ENCODE data around the gene C4orf36.

Gene C4orf36

DNA sequence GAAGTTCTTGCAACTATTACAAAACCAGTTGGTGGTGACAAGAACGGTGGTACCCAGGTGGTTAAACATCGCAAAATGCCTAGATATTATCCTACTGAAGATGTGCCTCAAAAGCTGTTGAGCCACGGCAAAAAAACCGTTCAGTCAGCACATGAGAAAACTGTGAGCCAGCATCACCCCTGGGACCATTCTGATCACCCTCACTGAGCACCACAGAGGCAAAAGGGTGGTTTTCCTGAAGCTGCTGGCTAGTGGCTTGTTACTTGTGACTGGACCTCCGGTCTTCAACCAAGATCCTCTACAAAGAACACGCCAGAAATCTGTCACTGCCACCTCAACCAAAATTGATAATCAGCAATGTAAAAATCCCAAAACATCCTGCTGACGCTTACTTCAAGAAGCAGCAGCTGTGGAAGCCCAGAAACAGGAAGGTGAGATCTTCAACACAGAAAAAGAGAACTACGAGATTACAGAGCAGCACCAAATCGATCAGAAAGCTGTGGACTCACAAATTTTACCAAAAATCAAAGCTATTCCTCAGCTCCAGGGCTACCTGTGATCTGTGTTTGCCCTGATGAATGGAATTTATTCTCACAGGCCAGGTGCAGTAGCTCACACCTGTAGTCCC, 21.7 kb downstream of the C4orf36 start:
- in situ Hi-C loops (cut with MboI; ENCODE audit: low sequenced_read_pairs): no loop called here

- in situ Hi-C loops (cut with MboI; ENCODE audit: low sequenced_read_pairs): no loop called here
Observed at GRCh38 chr4:86857341-86858052, 34.7 kb downstream of the C4orf36 start.

DNA sequence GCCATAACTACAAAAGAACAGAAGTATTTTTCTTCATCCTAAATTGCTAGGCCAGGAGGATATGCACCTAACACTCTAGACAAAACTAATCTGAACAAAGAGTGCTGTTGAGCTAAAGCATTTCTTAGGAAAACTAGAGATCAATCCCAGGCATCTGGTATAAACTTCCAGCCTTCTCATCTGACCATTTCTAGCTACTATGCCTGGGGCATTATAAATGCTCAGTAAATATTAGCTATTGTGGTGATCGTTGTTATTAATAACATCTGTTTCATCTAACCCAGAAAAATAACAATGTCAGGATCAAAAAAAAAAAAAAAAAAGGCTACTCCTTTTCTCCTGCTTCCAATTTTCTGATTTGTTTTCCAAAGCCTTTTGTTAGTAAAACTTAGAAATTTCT, 35.3 kb downstream of the C4orf36 start:
- in situ Hi-C loops (cut with MboI; ENCODE audit: low sequenced_read_pairs): no loop called here

DNA sequence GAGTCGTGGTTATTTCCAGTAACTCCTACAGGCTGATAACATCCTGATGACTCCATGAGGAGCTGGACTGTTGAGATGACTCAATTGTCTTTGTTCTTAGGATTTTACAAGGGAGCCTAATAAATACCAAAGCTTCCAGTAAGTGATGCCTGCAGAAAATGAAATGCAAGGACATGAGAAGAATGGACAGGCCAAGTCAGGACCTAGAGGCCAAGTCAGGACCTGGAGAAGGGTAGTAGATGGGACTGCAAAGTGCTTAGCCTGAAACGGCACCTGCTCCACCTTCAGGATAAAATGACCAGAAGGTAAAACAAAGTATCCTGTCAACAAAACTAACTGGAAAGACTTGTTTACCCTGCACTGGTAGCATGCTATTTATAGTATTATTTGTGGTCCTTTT, 36.6 kb downstream of the C4orf36 start:
- in situ Hi-C loops (cut with MboI; ENCODE audit: low sequenced_read_pairs): no loop called here

GRCh38 chr4:86853209-86853608, 39.0 kb downstream of the C4orf36 start:
- in situ Hi-C loops (cut with MboI; ENCODE audit: low sequenced_read_pairs): no loop called here

DNA sequence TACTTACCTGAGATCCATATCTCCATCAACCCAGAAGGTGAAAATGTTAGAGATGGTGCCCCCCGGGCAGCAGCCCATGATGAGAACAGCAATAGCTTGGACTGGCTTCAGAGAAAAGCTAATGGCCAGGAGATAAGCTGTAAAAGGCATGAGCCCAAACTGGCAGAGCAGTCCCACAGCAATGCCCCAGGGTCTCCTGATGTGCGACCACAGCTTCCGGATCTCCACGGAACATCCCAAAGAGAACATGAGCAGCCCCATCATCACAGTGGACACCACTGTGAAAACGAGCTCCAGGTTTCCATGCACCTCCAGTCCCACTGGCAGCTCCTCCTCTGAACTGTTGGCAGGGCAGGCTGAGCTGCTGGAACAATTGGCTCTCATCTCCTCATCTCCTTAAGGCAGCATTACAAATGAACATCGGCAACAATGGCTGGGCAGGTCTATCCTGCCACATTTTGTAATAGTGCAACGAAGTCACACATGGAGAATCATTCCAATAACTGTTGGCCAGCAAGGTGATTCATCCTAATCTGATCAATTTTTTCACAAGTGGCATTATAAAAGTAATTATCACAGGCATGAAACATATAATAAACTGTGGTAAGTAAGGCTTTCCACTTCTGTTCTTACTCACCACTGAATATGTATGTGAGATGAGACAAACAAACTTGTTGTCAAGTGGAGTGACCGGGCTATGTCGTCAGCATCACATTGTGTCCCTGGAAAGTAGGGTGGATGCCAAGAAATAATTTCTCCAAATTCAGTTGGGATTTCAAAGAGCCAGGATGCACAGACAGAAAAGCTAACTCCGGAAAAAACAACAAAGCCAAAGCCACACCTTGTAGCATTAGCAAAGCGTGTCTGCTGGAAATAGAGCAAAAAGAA, 43.2 kb downstream of the C4orf36 start, which contains the start of gene SLC10A6:
SLC10A6 (minus strand) TSS at position 653 of the 888 bp plus-strand sequence; CDS start at position 384, 269 bp downstream.
- in situ Hi-C loops (cut with MboI; ENCODE audit: low sequenced_read_pairs): no loop called here

GRCh38 chr4:86848136-86848535, 44.1 kb downstream of the C4orf36 start:
- in situ Hi-C loops (cut with MboI; ENCODE audit: low sequenced_read_pairs): no loop called here

DNA sequence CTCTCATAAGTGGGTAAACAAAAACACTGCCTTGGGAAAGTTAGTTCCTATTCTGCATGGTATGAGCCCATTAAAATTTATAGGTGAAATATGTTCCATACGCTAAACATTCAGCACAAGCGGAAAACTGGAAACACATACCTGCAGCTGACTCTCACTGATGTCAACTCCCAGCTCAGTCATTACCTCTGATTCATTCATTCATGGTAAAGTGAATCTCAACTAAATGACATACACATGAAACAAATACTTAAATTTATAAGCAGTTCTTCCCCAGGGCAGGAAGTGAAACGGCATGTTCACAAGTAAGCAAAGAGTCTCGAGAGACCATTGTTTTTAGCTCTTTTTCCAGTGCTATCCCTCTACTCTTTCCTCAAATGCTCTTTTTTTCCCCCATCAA, 44.7 kb downstream of the C4orf36 start:
- in situ Hi-C loops (cut with MboI; ENCODE audit: low sequenced_read_pairs): no loop called here

GRCh38 chr4:86846921-86847320, 45.3 kb downstream of the C4orf36 start:
- in situ Hi-C loops (cut with MboI; ENCODE audit: low sequenced_read_pairs): no loop called here

- in situ Hi-C loops (cut with MboI; ENCODE audit: low sequenced_read_pairs): no loop called here
Observed at GRCh38 chr4:86845593-86845992, 46.6 kb downstream of the C4orf36 start.

DNA sequence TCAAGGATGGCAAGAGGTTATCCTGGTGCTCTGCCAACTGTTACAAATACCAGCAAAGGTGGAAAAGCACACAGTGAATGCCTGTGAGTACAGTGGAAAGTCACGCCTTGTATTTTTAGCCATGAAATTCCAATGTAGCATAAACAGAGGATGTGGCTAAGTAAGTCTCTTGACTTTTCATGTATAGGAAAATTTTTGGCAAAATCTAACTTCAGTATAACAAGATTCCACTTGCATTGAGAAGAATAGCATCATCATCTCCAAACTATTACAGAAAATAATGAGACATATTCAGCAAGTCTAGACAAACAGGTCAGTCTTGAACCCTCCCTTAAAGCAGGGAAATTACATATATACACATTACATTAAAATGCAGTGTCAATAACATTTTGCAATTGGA, 50.9 kb downstream of the C4orf36 start:
- in situ Hi-C loops (cut with MboI; ENCODE audit: low sequenced_read_pairs): no loop called here

- in situ Hi-C loops (cut with MboI; ENCODE audit: low sequenced_read_pairs): no loop called here
Observed at GRCh38 chr4:86840858-86841257, 51.4 kb downstream of the C4orf36 start.

DNA sequence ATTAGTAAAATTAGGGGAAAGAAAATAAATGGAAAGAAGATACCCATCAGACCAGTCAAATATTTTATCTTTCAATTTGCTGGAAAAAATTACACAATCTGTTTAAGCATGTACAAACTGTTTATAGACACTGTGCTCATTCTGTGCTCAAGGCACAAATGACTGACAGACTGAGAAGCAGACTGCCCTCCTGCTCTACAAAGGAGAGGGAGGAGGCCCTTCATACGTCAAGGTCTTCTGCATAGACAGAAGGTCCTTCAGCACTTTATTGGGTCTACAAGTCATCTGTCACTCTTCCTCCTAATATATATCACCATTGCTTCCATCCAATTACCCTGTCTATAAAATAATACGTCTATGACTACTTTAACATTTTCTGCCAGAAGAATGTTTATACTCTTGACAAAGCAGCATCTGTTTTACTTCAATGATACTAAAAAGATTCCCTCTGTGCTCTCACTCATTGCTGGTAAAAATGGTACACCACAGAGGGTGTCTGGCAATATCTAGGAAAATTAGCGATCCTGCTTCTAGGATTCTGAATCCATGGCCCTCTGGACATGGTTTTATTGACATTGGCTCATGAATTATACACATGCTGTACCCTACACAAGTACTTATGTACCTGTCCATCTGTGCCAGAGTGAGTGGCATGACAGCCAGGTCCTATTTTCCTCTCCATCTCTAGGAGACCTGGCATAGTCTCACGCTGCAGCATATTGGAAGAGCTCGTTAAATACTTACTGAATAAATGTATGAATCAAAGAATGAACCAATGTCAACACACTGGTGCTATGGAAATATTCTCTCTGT, 54.3 kb downstream of the C4orf36 start:
- in situ Hi-C loops (cut with MboI; ENCODE audit: low sequenced_read_pairs): no loop called here

- in situ Hi-C loops (cut with MboI; ENCODE audit: low sequenced_read_pairs): no loop called here
Observed at GRCh38 chr4:86835677-86836076, 56.5 kb downstream of the C4orf36 start.

- in situ Hi-C loops (cut with MboI; ENCODE audit: low sequenced_read_pairs): no loop called here
Observed at GRCh38 chr4:86834901-86835300, 57.3 kb downstream of the C4orf36 start.

DNA sequence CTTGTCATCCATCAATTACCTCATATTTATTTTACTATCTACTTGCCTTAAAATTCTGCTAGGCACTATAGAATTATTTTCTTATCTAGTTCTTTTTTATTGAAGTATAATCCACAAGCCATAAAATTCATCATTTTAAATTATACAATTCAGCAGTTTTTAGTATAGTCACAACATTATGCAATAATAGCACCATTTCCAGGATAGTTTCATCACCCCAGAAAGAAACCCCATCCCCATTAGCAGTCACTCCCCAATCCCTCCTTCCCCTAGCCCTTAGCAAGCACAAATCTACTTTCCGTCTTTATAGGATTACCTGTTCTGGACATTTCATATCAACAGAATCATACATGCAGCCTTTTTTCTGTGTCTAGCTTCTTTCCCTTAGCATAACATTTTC, 58.6 kb downstream of the C4orf36 start:
- in situ Hi-C loops (cut with MboI; ENCODE audit: low sequenced_read_pairs): no loop called here

- in situ Hi-C loops (cut with MboI; ENCODE audit: low sequenced_read_pairs): no loop called here
Observed at GRCh38 chr4:86831262-86832130, 60.7 kb downstream of the C4orf36 start.
